Esophagus (tissue), 2 donors: ENCODE data around the gene NUP85. TPM values are rescaled to one million over a fixed set of nuclear protein-coding genes. Genes with fewer than 3 reads are reported as not detected.

Experiments used
- H3K27ac ChIP-seq, 2 donors: one replicate each; pipeline ENCODE4 v1.5.1; 2013; ENCODE audit warnings: low read depth in 2 of 2, mild to moderate bottlenecking in 2 of 2, inconsistent platforms in 1 of 2, low read length in 1 of 2, moderate library complexity in 1 of 2
- H3K27me3 ChIP-seq, 2 donors: one replicate each; pipeline ENCODE4 v1.6.1; 2013; ENCODE audit warnings: low read length in 2 of 2, control low read depth in 1 of 2, mild to moderate bottlenecking in 1 of 2; ENCODE audit not compliant: insufficient read depth in 2 of 2, control insufficient read depth in 1 of 2
- H3K36me3 ChIP-seq, 2 donors: one replicate each; pipeline ENCODE4 v1.6.1; 2013; ENCODE audit warnings: low read length in 1 of 2; ENCODE audit not compliant: control insufficient read depth in 2 of 2, insufficient read depth in 2 of 2
- H3K4me1 ChIP-seq, 2 donors: one replicate each; pipeline ENCODE4 v1.6.1; 2013; ENCODE audit warnings: low read length in 1 of 2; ENCODE audit not compliant: control insufficient read depth in 2 of 2, insufficient read depth in 2 of 2
- H3K4me3 ChIP-seq, 2 donors: one replicate each; pipeline ENCODE4 v1.5.1; 2013; ENCODE audit warnings: low read length in 2 of 2, mild to moderate bottlenecking in 2 of 2, low read depth in 1 of 2, moderate library complexity in 1 of 2
- H3K9me3 ChIP-seq, 2 donors: one replicate each; pipeline ENCODE4 v1.6.1; 2013; ENCODE audit warnings: mild to moderate bottlenecking in 2 of 2, low read depth in 1 of 2, low read length in 1 of 2, moderate library complexity in 1 of 2; ENCODE audit not compliant: control insufficient read depth in 2 of 2, insufficient read depth in 1 of 2
- WGBS, 2 donors: extraction: QIAGEN DNeasy Blood & Tissue Kit; methylation state at CpG; one replicate each; pipeline ENCODE4 v1.1.7; 2013; 5-methylcytosine and 5-hydroxymethylcytosine counted together
- polyA plus RNA-seq, 2 donors: library from polyadenylated mRNA; stranded (reverse); fragments of 200-250 nt; gene quantifications; one replicate each; pipeline ENCODE4 v1.2.3, GENCODE V29; 2013
- donor health status: healthy with polysubstance abuse.
- donor health status: Bipolar disorder and iron deficiency.

The NUP85 gene
- polyA plus RNA-seq, 2 donors: 31.1 to 37.1 TPM

- Histone ChIP-seq H3K9me3 (no peaks in the 10 kb centered on the region), H3K4me3 (peak overlapping the region; percentile 86 to 87), H3K27ac (peak overlapping the region; percentile 93 to 99), H3K36me3 (peaks cover 7 to 21% of the 10 kb centered on the region in 2 donors), H3K27me3 (no peaks in the 10 kb centered on the region), H3K4me1 (peaks cover 5 to 7% of the 10 kb centered on the region in 2 donors)
- 1% methylated on average over 23 of the region's 23 CpGs for WGBS, 2 donors
These were observed 56.7 kb downstream of the NUP85 start for GRCh38 chr17:75262112-75262606.

DNA sequence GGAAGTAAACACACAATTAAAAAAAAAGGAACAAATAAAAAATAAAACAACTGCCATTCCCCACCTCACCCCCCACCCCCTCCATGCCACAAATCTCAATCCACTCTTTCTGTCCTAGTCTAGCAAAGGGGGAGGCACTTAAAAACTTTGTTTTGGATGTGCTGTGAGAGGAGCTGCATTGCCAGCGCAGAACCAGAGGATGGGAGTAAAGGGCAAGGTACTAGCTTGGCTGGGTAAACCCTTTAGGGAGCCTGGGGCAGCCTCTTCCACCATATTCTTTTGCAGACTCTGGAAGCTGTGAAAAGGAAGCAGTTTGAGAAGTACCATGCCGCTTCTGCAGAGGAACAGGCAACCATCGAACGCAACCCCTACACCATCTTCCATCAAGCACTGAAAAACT, 57.6 kb downstream of the NUP85 start:
- Histone ChIP-seq H3K4me1 (peaks cover 5 to 7% of the 10 kb centered on the region in 2 donors), H3K27me3 (no peaks in the 10 kb centered on the region), H3K4me3 (peak overlapping the region in 1 of 2 donors; percentile 86), H3K36me3 (peaks cover 7 to 24% of the 10 kb centered on the region in 2 donors), H3K27ac (no peak overlapping the region), H3K9me3 (no peaks in the 10 kb centered on the region)
- WGBS, 2 donors: 91 to 94% methylated on average over 4 of the region's 4 CpGs

GRCh38 chr17:75265614-75266315, 60.3 kb downstream of the NUP85 start:
- H3K4me1 ChIP-seq: peaks cover 5 to 6% of the 10 kb centered on the region in 2 donors
- H3K4me3 ChIP-seq: no peak overlapping the region
- no peaks in the 10 kb centered on the region for H3K27me3 ChIP-seq
- H3K9me3 ChIP-seq: no peaks in the 10 kb centered on the region
- H3K36me3 ChIP-seq: peaks cover 7 to 24% of the 10 kb centered on the region in 2 donors
- 83 to 90% methylated on average over 17 of the region's 17 CpGs for WGBS, 2 donors
- H3K27ac ChIP-seq: no peak overlapping the region

DNA sequence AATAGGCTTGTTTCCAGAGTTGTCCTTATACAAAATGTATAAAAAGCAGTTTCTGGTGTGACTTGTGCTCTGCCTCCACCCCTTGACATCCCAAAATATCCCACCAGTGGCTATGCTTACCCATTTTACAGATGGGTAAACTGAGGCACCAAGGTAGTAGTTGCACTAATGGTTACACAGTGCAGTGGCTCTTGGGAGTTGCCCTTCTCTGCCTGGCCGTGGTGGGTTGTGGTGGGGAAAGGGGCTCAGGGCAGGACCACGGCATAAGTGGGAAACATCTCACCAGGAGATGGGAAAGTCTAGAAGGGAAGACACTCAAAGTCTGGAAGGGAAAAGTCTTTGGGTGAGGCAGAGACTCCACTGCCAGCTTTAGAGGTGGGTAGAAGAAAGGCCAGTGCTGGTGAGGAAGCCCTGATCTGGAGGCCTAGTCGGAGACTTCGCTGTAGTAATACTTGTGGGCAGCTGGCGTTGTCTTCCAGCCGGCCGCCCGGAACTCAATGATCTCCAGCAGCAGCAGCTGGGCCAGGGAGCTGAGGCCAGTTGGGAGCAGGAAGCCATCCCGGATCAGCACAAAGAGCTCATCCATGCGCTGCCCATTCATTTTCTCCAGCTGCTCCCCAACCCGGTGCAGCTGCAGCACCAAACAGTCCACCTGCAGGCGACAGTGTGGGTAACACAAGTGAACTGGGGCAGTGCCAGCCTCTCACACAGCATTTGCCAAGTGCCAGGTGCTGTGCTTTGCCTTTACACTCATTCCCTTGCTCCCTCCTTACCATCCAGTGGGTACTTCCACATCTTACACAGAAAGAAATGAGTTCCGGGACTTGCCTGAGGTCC, 61.1 kb downstream of the NUP85 start:
- Histone ChIP-seq H3K27ac (no peak overlapping the region), H3K4me1 (peaks cover 5 to 6% of the 10 kb centered on the region in 2 donors), H3K9me3 (no peaks in the 10 kb centered on the region), H3K27me3 (no peaks in the 10 kb centered on the region), H3K4me3 (no peak overlapping the region), H3K36me3 (peaks cover 7 to 24% of the 10 kb centered on the region in 2 donors)
- 79 to 82% methylated on average over 13 of the region's 13 CpGs for WGBS, 2 donors

GRCh38 chr17:75267153-75267410, 61.6 kb downstream of the NUP85 start:
- WGBS, 2 donors: 28 to 53% methylated on average over 2 of the region's 2 CpGs
- Histone ChIP-seq H3K9me3 (no peaks in the 10 kb centered on the region), H3K36me3 (peaks cover 7 to 24% of the 10 kb centered on the region in 2 donors), H3K27me3 (no peaks in the 10 kb centered on the region), H3K4me1 (peaks cover 5 to 6% of the 10 kb centered on the region in 2 donors), H3K4me3 (no peak overlapping the region), H3K27ac (no peak overlapping the region)

DNA sequence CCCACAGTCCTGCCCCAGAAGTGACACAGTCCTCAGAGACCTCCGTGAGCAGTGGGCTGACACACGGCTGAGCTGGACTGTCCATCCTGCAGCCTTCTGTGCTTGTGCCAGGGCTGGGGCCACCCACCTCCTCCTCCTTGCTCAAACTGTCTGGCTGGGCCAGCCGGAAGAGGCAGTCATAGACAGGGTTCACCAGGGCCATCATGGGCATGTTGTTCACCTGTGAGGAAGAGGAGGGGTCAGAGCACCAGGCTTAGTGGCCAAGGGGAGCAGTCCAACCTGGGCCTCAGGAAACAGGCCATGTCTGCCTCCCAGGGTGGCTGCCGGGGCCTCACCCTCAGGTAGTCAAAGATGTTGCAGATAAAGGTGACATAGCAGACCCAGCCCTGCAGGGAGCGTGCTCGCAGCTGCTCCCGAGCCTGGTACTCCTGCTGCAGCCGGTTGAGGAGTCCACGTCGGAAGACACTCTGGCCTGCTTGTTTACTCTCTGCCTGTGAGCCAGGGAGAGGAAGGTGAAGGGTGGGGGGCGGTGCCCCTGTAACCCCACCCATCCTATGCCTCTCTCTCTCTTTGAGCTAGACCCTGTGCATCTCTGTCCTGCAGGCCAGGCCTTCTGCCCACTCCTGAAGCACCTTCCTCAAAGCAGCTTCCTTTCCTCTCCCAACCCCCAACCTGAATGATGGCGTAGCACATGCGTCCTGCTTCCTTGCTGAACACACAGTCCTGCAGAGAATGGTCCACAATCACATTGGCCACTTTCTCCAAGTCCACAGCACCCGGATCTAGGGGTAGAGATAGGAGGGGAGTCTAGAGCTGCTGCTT, 62.1 kb downstream of the NUP85 start:
- Histone ChIP-seq H3K36me3 (peaks cover 7 to 24% of the 10 kb centered on the region in 2 donors), H3K4me1 (peaks cover under 1 to 11% of the 10 kb centered on the region in 2 donors), H3K9me3 (no peaks in the 10 kb centered on the region), H3K27me3 (no peaks in the 10 kb centered on the region), H3K27ac (peak overlapping the region in 1 of 2 donors; percentile 6), H3K4me3 (no peak overlapping the region)
- 48 to 51% methylated on average over 14 of the region's 14 CpGs for WGBS, 2 donors

GRCh38 chr17:75269844-75270217, 64.4 kb downstream of the NUP85 start:
- WGBS, 2 donors: 18 to 19% methylated on average over 6 of the region's 6 CpGs

GRCh38 chr17:75270218-75270965, 64.9 kb downstream of the NUP85 start:
- Histone ChIP-seq H3K36me3 (peaks cover 5 to 18% of the 10 kb centered on the region in 2 donors), H3K9me3 (no peaks in the 10 kb centered on the region), H3K27ac (peak overlapping the region; percentile 93 to 95), H3K27me3 (no peaks in the 10 kb centered on the region), H3K4me3 (peak overlapping the region; percentile 70 to 84), H3K4me1 (peaks cover 0 to 15% of the 10 kb centered on the region in 2 donors)
- 1% methylated on average over 46 to 47 of the region's 47 CpGs for WGBS, 2 donors

More at GRCh38 chr17:75269844-75270217, 64.4 kb downstream of the NUP85 start:
- H3K9me3 ChIP-seq: no peaks in the 10 kb centered on the region
- peaks cover 0 to 15% of the 10 kb centered on the region in 2 donors for H3K4me1 ChIP-seq
- H3K27me3 ChIP-seq: no peaks in the 10 kb centered on the region
- H3K27ac ChIP-seq: peak overlapping the region; percentile 93 to 95
- peaks cover 7 to 19% of the 10 kb centered on the region in 2 donors for H3K36me3 ChIP-seq
- peak overlapping the region; percentile 70 to 84 for H3K4me3 ChIP-seq

DNA sequence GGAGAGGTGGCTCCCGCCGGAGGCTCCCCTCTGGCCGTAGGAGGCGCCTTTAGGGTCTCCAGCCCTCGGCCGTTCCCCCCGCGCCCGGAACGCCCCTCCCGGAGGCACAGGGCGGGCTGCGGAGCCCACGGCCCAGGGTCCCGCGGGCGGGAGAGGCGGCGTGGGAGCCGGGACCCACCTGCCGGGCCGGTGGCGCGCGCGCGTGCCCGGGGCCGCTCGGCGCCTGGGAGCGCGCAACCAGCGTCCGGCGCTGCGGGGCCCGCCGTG, 65.4 kb downstream of the NUP85 start, which contains the start of gene MIF4GD:
MIF4GD (minus strand) TSS at position 266 of the 267 bp plus-strand sequence. CDS start 1,036 bp downstream, outside the sequence.
- H3K9me3 ChIP-seq: no peaks in the 10 kb centered on the region
- H3K4me1 ChIP-seq: peaks cover 0 to 15% of the 10 kb centered on the region in 2 donors
- peak within 1 kb of the TSS; percentile 70 to 84 for H3K4me3 ChIP-seq
- H3K36me3 ChIP-seq: peaks cover 0 to 13% of the 10 kb centered on the region in 2 donors
- no peaks in the 10 kb centered on the region for H3K27me3 ChIP-seq
- WGBS, 2 donors: 1% methylated on average over 22 to 39 of the region's 39 CpGs
- peak within 1 kb of the TSS; percentile 93 to 95 for H3K27ac ChIP-seq
